ENCODE results near the gene TUBE1.
"Not testable (repeated sequence)": the region's sequence is repeated elsewhere in the genome, so short reads cannot be mapped to it uniquely, and the experiment has no call there.

Gene TUBE1

DNA sequence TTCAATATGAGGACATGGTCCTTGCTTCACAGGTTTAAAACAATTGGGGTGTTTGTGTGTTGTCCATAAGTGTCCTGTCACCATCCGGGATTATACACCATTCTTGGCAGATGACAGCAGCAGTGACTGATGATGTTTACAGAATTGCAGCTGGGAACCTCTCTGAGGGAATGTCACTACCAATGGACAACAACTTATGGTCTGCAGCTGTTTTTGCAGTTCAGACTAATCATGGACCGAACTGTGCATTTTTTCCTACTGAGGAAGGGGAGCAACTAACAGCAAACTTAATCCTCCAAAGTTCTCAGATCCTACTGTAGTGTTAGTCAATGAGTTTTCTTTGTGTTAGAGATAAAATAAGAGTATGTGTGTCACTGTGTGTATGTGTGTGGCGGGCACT is 26.1 kb upstream of the TUBE1 start:
- Histone ChIP-seq H3K36me3 (ENCODE audit: control insufficient read depth, insufficient read depth, low read length) (no peaks in the 10 kb centered on the region), H3K27me3 (ENCODE audit: control insufficient read depth, insufficient read depth, low read length) (no peaks in the 10 kb centered on the region), H2AFZ (no peak overlapping the region), H3K4me1 (no peaks in the 10 kb centered on the region), H3K27ac (no peak overlapping the region), H3K79me2 (no peaks in the 10 kb centered on the region), H3K9me3 (ENCODE audit: control insufficient read depth, low read length) (no peaks in the 10 kb centered on the region), H3K9ac (no peak overlapping the region), H3K4me3 (ENCODE audit: low read depth, low read length) (no peak overlapping the region), H3K4me2 (ENCODE audit: low read length) (no peak overlapping the region)
- TF ChIP-seq, protein P1, sequence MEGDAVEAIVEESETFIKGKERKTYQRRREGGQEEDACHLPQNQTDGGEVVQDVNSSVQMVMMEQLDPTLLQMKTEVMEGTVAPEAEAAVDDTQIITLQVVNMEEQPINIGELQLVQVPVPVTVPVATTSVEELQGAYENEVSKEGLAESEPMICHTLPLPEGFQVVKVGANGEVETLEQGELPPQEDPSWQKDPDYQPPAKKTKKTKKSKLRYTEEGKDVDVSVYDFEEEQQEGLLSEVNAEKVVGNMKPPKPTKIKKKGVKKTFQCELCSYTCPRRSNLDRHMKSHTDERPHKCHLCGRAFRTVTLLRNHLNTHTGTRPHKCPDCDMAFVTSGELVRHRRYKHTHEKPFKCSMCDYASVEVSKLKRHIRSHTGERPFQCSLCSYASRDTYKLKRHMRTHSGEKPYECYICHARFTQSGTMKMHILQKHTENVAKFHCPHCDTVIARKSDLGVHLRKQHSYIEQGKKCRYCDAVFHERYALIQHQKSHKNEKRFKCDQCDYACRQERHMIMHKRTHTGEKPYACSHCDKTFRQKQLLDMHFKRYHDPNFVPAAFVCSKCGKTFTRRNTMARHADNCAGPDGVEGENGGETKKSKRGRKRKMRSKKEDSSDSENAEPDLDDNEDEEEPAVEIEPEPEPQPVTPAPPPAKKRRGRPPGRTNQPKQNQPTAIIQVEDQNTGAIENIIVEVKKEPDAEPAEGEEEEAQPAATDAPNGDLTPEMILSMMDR (IDR thresholded peaks at IDR 0.05): no peak

DNA sequence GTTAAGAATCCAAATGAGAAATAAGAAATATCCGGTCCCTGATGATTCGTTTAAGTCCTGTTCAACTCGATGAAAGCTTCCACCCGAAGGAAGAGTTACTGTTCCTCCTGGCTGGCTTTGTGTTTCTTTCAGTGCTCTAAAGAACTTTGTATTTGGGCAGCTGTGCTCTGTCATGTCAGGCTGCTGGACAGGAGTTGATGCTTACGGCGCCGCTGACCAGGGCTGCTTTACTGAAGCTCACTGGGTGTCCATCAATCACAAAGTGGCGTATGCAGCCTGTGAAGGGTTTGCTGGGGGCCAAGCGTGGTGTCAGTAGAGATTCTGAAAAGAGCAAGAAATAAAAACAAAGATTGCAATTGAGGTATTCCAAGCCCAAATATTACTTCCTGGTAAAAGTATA is 22.0 kb upstream of the TUBE1 start:
- H3K27ac ChIP-seq: no peak overlapping the region
- H3K4me2 ChIP-seq (ENCODE audit: low read length): no peak overlapping the region
- H3K9me3 ChIP-seq (ENCODE audit: control insufficient read depth, low read length): peaks cover 4% of the 10 kb centered on the region
- no peaks in the 10 kb centered on the region for H3K79me2 ChIP-seq
- H3K27me3 ChIP-seq (ENCODE audit: control insufficient read depth, insufficient read depth, low read length): no peaks in the 10 kb centered on the region
- TF ChIP-seq, protein P1 (IDR thresholded peaks at IDR 0.05): no peak
- H3K4me3 ChIP-seq (ENCODE audit: low read depth, low read length): no peak overlapping the region
- H3K36me3 ChIP-seq (ENCODE audit: control insufficient read depth, insufficient read depth, low read length): no peaks in the 10 kb centered on the region
- H2AFZ ChIP-seq: no peak overlapping the region
- H3K4me1 ChIP-seq: no peaks in the 10 kb centered on the region
- H3K9ac ChIP-seq: no peak overlapping the region

DNA sequence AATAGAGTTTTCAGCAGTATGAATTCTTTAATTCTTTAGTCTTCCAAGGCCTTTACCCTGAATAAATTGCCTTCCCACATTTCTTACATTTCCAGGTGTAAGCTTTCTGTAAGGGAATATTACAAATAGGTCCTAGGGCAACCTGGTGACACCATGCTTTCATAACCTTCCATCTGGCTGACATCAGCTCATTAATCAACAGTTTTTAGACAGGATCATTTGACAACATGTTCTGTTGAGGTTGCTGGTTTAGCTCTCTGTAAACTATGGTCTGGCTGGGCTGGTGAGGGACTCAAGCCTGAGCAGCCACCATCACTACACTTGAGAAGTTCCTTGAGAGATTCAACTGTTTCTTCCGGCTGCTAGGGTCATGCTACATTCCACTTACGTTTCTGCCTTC is 19.3 kb upstream of the TUBE1 start:
- Histone ChIP-seq H3K4me3 (ENCODE audit: low read depth, low read length) (no peak overlapping the region), H3K79me2 (no peaks in the 10 kb centered on the region), H3K27me3 (ENCODE audit: control insufficient read depth, insufficient read depth, low read length) (no peaks in the 10 kb centered on the region), H3K9ac (no peak overlapping the region), H3K27ac (no peak overlapping the region), H3K36me3 (ENCODE audit: control insufficient read depth, insufficient read depth, low read length) (no peaks in the 10 kb centered on the region), H2AFZ (no peak overlapping the region), H3K9me3 (ENCODE audit: control insufficient read depth, low read length) (peaks cover 4% of the 10 kb centered on the region), H3K4me2 (ENCODE audit: low read length) (no peak overlapping the region), H3K4me1 (no peaks in the 10 kb centered on the region)
- TF ChIP-seq, protein P1 (IDR thresholded peaks at IDR 0.05): no peak

DNA sequence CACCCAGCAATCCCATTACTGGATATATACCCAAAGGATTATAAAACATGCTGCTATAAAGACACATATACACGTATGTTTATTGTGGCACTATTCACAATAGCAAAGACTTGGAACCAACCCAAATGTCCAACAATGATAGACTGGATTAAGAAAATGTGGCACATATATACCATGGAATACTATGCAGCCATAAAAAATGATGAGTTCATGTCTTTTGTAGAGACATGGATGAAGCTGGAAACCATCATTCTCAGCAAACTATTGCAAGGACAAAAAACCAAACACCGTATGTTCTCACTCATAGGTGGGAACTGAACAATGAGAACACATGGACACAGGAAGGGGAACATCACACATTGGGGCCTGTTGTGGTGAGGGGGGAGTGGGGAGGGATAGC is 18.7 kb upstream of the TUBE1 start:
- not testable (repeated sequence) for H3K27ac ChIP-seq; H3K4me1 ChIP-seq; H3K27me3 ChIP-seq (ENCODE audit: control insufficient read depth, insufficient read depth, low read length); H3K4me3 ChIP-seq (ENCODE audit: low read depth, low read length); H3K36me3 ChIP-seq (ENCODE audit: control insufficient read depth, insufficient read depth, low read length); H3K4me2 ChIP-seq (ENCODE audit: low read length); H3K9me3 ChIP-seq (ENCODE audit: control insufficient read depth, low read length); H3K79me2 ChIP-seq; H2AFZ ChIP-seq; H3K9ac ChIP-seq

DNA sequence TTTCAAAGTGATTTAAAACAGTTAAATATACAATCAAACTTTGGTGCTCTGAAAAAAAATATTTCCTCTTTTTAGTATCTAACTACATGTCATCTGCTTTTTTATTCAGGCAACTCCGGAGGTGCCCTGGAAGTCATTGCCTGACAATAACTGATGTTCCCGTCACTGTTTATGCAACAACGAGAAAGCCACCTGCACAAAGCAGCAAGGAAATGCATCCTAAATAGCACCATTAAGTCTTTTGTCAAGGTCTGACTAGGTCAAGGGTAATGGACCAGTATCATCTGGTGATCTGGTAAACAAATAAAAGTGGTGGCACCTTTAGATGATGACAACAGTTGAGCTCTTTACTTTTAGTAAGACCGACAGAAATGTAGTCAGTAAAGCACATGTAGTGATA is 13.3 kb upstream of the TUBE1 start:
- Histone ChIP-seq H3K27ac (no peak overlapping the region), H2AFZ (no peak overlapping the region), H3K9ac (no peak overlapping the region), H3K4me2 (ENCODE audit: low read length) (no peak overlapping the region), H3K9me3 (ENCODE audit: control insufficient read depth, low read length) (peaks cover 4% of the 10 kb centered on the region), H3K27me3 (ENCODE audit: control insufficient read depth, insufficient read depth, low read length) (no peaks in the 10 kb centered on the region), H3K4me3 (ENCODE audit: low read depth, low read length) (no peak overlapping the region), H3K36me3 (ENCODE audit: control insufficient read depth, insufficient read depth, low read length) (no peaks in the 10 kb centered on the region), H3K4me1 (peaks cover 6% of the 10 kb centered on the region), H3K79me2 (no peaks in the 10 kb centered on the region)
- TF ChIP-seq, protein P1 (IDR thresholded peaks at IDR 0.05): no peak
